Activated naive CD4-positive, alpha-beta T cell (primary cell): ENCODE data around the gene CRIM1.

Source experiments
- DNase-seq, 4 experiments: peaks; one replicate each; lab custom pipeline; 2025; lab: John Stamatoyannopoulos, UW

Gene CRIM1

GRCh38 chr2:36455788-36456187, 100.2 kb downstream of the CRIM1 start:
- DNase-seq = no peak

GRCh38 chr2:36456227-36457175, 100.9 kb downstream of the CRIM1 start:
- no peak for DNase-seq

GRCh38 chr2:36458106-36458505, 102.5 kb downstream of the CRIM1 start:
- DNase-seq = no peak

GRCh38 chr2:36459725-36460137, 104.2 kb downstream of the CRIM1 start:
- no peak for DNase-seq

GRCh38 chr2:36461039-36461681, 105.6 kb downstream of the CRIM1 start:
- no peak for DNase-seq

GRCh38 chr2:36462311-36462935, 106.8 kb downstream of the CRIM1 start:
- DNase-seq = no peak

GRCh38 chr2:36463365-36463764, 107.8 kb downstream of the CRIM1 start:
- DNase-seq = no peak

- DNase-seq = no peak
These were observed 108.6 kb downstream of the CRIM1 start for GRCh38 chr2:36464006-36464721.

GRCh38 chr2:36466135-36466534, 110.6 kb downstream of the CRIM1 start:
- no peak for DNase-seq

- no peak for DNase-seq
These were observed 113.0 kb downstream of the CRIM1 start for GRCh38 chr2:36468463-36469105.

- DNase-seq = no peak
These were observed 113.5 kb downstream of the CRIM1 start for GRCh38 chr2:36469106-36469477.

GRCh38 chr2:36469710-36470109, 114.1 kb downstream of the CRIM1 start:
- no peak for DNase-seq

- DNase-seq = no peak
These were observed 117.7 kb downstream of the CRIM1 start for GRCh38 chr2:36473230-36473629.

- no peak for DNase-seq
These were observed 120.8 kb downstream of the CRIM1 start for GRCh38 chr2:36476411-36476810.

GRCh38 chr2:36477315-36477714, 121.7 kb downstream of the CRIM1 start:
- DNase-seq = no peak

GRCh38 chr2:36477746-36478145, 122.2 kb downstream of the CRIM1 start:
- DNase-seq = no peak

GRCh38 chr2:36478332-36478738, 122.8 kb downstream of the CRIM1 start:
- no peak for DNase-seq

- no peak for DNase-seq
These were observed 123.4 kb downstream of the CRIM1 start for GRCh38 chr2:36478999-36479398.

GRCh38 chr2:36479406-36479805, 123.8 kb downstream of the CRIM1 start:
- no peak for DNase-seq

- no peak for DNase-seq
These were observed 124.5 kb downstream of the CRIM1 start for GRCh38 chr2:36480028-36480427.

- no peak for DNase-seq
These were observed 125.1 kb downstream of the CRIM1 start for GRCh38 chr2:36480636-36481035.

GRCh38 chr2:36481709-36482108, 126.1 kb downstream of the CRIM1 start:
- no peak for DNase-seq
